GM21737 (cell line): Measurements from ENCODE around the gene TAX1BP1.

ENCODE experiments used
- ATAC-seq: cut with Tn5 transposase; IDR thresholded peaks from one replicate; pipeline ENCODE4 v1.9.1; 2021; ENCODE audit warnings: mild to moderate bottlenecking, moderate library complexity; ENCODE audit not compliant: unreplicated experiment

The TAX1BP1 gene

GRCh38 chr7:27739909-27740448 is at the start of gene TAX1BP1:
TAX1BP1 (plus strand) TSS chr7:27740162; CDS start chr7:27748525, 8,363 bp downstream.
- peak; percentile 95 for ATAC-seq

DNA sequence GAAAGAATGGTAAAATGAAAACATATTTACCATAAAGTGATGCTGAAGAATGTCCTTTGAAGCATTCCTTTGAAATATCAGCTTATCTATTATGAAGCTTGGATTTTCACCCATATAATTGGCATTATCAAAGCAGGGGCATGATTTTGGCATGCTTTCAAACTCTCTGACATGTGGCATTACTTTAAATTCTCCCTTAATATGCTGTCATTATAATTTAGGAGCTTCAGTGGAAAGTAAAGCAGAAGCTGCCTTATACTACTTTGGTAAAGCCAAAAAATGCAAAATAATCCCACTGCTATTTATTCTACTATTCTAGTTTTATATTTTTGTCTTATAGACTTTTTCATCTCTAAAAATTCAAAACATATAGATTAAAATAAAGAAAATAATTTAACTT is 49.3 kb upstream of the TAX1BP1 start:
- ATAC-seq: no peak

DNA sequence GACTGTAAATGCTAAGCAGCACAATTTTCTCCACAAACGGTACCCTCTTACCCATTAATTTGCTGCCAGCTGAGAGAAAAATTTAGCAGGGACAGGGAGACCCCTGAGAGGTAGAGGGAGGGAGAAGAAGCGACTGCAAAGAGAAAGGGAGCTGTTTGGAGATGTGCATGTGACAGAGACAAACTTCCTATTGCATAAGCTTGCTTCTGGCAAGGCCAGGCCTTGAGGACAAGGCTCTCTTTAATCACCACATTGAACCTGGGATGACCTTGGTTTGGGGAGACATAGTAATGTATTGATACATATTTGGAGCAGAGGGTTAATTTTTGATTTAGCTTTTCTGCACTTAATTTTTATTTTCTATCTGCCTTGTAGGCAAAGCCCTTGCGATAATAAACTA is 46.2 kb upstream of the TAX1BP1 start:
- no peak for ATAC-seq

- no peak for ATAC-seq
Measured at GRCh38 chr7:27695096-27695495, 44.9 kb upstream of the TAX1BP1 start.

DNA sequence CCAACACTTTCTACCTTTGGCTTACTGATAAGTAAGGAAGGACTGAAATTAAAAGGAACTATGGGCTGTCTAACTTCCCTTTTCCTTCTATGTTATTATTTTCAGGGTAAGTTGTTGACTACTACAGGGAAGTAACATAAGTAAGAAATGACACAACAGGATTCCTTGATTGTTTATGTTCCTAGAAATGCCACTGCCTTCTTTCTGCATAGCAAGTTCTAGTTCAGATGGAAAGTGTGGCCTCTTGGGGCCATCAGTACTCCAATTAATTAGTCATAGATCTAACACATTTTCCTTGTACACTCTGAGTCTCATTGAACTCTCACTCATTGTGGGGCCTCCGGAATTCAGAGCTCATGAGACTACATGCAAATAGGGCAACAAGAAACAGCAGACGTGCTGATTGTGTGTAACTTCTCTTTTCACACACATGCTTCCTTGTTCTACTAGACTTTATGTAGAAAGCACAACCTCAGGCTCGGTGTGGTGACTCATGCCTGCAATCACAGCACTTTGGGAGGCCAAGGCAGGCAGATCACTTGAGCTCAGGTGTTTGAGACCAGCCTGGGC is 42.0 kb upstream of the TAX1BP1 start:
- ATAC-seq: peak; percentile 77

DNA sequence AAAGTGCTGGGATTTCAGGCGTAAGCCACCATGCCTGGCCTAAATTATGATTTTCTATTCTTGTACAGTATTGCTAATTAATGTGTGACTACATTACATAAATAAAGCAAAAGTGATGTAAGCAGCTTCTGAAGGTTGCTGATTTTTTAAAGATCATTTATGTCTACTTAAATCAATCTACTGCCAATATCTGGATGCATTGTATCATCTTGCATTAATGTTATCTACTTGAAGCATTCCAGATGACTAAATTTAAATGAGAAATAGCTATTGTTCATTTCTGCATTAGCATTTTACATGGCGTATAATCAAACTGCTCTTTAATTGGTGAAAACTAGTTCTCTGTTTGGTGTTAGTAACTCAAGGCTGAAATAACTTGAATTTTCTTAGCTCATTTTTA is 40.2 kb upstream of the TAX1BP1 start:
- ATAC-seq: no peak

DNA sequence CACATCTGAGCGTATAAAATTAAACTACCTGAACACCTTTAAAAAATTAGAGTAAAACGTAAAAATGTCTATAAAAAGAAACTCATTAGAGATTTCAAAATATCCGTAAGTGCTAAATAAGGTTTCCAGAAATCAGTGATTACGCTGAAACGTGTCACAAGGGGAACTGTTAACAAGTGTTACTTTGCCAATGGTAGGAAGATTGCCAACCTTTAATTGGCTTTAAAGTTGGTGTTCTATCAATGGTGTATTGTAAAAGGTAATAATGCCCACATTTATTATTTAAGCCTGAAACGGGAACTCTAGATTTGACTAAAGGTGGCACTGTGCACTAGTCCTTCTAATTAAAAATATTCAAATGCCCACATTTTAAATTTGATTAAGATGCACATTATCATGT is 39.5 kb upstream of the TAX1BP1 start:
- ATAC-seq: no peak

DNA sequence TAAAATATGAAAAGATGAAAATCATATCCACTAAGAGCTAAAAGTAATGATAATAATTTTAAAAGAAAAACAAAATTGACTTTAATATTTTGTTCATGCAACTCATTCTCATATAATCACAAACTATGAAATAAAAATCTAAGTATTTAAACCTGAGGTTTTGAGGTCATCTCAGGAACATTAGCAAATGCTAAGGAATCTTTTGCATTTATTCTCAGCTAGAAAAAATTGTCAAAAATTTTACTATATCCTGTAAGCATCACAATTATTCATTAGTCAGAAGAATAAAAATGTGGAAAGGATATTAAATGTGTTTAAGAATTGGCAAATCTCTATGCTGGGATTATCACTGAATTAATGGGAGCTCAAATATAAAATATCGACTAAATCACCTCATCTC is 36.8 kb upstream of the TAX1BP1 start:
- ATAC-seq: no peak

DNA sequence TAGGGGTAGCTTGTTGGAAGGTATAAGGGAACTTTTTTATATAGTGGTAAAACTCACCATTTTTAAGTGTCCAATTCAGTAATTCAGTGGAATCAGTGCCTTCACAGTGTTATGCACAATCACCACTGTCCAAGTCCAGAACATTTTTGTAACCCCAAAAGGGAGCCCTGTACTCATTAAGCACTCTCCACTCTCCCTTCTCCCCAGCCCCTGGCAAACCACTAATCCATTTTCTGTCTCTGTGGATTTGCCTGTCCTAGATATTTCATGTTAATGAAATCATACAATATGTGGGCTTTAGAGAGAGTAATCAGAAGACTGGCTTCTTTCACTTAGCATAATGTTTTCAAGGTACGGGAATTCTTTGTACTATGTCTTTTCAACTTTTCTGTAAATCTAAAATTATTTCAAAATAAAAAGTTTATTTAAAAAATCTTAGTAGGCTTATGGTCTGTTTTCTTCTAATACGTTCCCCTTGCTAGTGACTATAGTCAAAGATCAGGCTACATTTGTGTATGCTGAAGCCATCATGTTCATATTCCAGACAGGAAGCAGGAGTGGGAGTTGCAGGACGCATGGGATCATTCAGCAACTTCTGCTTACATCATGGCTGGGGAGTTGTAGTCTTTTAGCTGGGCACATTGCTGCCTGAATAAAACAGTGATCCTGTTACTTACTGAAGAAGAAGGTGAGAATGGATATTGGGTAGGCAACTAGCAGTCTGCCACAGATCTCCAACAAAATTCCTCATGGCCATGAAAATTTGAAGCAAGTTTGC is 35.4 kb upstream of the TAX1BP1 start:
- ATAC-seq: no peak

GRCh38 chr7:27705200-27705594 is 34.8 kb upstream of the TAX1BP1 start:
- ATAC-seq: no peak

DNA sequence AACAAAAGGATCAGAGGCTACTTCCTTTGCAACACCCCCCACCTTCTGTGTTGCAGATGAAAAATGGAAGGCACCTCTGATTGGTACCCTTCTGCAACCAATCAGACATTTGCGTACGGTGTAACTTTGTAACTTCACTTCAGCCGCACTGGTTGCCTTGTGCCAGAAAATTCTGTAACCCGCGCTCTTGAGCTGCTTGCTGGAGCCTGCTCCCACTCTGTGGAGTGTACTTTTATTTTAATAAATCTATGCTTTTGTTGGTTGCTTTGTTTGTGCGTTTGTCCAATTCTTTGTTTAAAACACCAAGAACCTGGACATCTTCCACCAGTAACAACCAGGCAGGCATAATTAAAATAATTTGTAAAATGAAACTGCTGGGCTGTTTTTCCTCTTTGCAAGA is 31.5 kb upstream of the TAX1BP1 start:
- ATAC-seq: no peak

GRCh38 chr7:27709137-27710075 is 30.6 kb upstream of the TAX1BP1 start:
- ATAC-seq: no peak

DNA sequence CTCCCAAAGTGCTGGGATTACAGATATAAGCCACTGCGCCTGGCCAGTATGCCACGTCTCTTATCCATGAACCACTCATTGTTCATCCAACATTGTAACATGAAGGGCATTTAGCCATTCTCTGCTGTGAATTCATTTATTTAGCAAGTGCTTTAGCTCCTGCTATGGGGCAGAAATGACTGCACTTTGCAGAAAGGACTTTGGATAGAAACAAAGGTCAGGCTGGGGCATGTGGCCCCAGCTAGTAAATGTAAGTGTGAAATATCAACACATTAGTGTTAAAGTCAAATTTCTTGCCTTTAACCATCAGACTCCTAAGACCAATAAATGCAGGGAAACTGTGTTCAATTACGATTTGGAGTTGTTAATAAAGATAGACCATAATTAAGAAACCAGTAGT is 27.7 kb upstream of the TAX1BP1 start:
- no peak for ATAC-seq

GRCh38 chr7:27714831-27715444 is 25.0 kb upstream of the TAX1BP1 start:
- no peak for ATAC-seq

DNA sequence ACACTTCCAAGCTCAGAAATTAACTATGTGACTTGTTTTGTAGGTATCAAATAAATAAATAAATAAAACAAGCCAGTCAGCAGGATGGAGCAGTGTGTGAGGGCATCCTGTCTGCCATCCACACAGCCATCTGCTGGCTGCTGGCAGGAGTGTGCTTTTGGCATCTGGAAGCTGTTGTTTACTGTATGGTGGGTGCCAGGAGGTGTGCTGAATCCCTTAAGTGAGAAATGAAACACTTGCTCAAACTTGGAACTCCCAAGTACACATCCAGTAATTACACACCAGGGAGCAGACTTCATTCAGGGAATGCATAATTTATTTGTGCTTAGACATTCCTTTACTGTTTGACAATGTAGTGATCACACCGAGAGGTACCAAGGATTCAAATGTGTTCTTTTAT is 16.9 kb upstream of the TAX1BP1 start:
- no peak for ATAC-seq

DNA sequence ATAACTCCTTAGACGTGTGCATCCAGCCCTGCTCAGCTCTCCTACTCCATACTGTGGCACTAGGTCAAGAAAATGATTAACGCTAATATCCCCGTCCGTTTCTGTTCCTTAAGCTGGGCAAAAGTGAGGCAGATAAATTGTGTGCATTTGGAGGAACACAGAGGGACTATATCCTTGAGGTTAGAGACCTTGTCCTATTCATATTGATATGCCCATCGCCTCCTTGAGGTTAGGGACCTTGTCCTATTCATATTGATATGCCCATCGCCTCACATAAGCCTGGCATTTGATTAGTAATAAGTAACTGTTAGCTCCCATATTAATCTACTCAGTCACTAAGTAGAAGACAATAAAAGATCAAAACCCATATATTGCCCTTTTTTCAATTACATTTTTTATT is 12.9 kb upstream of the TAX1BP1 start:
- ATAC-seq: no peak

DNA sequence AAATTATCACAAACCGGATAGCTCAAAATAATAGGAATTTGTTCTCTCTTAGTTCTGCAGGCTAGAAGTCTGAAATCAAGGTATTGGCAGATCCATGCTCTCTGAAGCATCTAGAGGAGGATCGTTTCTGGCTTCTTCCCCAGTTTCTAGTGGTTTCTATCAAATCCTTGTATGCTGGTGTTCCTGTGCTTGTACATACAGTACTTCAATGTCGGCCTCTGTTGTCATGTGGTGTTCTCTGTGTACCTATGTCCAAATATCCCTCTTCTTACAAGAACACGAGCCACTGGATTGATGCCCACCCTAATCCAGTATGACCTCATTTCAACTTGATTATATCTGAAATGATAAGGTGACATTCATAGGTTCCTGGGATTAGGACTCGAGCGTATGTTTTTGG is 9.8 kb upstream of the TAX1BP1 start:
- no peak for ATAC-seq

DNA sequence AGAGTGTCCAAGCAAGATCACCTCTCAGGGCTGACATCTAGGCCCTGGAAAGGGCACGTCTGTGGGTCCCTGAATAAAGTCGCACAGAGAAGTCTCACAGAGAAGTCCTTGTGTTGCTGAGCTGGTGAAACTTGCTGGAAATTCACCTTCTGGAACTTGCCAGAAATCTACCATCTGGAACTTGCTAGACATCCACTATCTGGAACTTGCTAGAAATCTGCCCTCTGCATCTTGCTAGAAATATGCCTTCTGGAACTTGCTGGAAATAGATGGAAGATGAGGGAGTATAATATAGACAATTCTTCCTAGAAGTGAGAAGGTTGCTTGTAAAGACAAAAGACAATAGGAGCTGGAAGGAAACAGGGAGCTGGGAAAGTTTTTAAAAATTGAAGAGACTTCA is 5.4 kb upstream of the TAX1BP1 start:
- no peak for ATAC-seq

- ATAC-seq: no peak
Measured at GRCh38 chr7:27735165-27735564, 4.8 kb upstream of the TAX1BP1 start.

- no peak for ATAC-seq
Measured at GRCh38 chr7:27735831-27736230, 4.1 kb upstream of the TAX1BP1 start.

DNA sequence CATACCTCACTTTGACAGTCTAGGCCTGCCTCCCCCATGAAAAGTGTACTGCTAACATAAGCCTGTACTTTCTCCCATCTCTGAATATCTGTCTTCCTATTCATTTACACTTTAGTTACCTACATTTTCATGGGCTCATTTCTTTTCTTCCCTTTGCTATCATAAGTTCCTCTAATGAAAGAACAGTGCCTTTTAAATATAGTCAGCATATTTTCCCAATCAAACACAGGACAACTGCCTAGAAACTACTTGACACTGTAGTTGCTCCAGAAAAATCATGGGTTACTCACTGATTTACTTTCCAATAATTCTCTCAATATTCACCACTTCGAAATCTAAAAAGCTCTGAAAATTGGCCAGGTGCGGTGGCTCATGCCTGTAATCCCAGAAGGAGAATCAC is 2.8 kb upstream of the TAX1BP1 start:
- no peak for ATAC-seq
